Karpas-422 (cell line): ENCODE measurements around the gene HPSE. TPM values are rescaled to one million over a fixed set of nuclear protein-coding genes. Genes with fewer than 3 reads are reported as not detected.

Experiments
- DNase-seq: peaks from one replicate; pipeline ENCODE4 v3.0.0-alpha.2; 2015
- H2AFZ ChIP-seq: fragments of 200-600 bp; sonication (generic); 2 replicates; pipeline ENCODE4 v1.6.1; 2014; ENCODE audit warnings: antibody characterized with exemption, low read length, mixed read lengths
- H3K27ac ChIP-seq: fragments of 200-600 bp; sonication (generic); 2 replicates; pipeline ENCODE4 v1.5.1; 2014; ENCODE audit warnings: mild to moderate bottlenecking, low read length, moderate library complexity
- H3K27me3 ChIP-seq: fragments of 200-600 bp; sonication (generic); 2 replicates; pipeline ENCODE4 v1.6.1; 2014; ENCODE audit warnings: low read length, mixed read lengths
- H3K36me3 ChIP-seq: fragments of 200-600 bp; sonication (generic); 2 replicates; pipeline ENCODE4 v1.6.1; 2014; ENCODE audit warnings: low read length, mixed read lengths; ENCODE audit not compliant: insufficient read depth
- H3K4me1 ChIP-seq: fragments of 200-600 bp; sonication (generic); 2 replicates; pipeline ENCODE4 v1.6.1; 2014; ENCODE audit warnings: mild to moderate bottlenecking, low read length, mixed read lengths
- H3K4me2 ChIP-seq: fragments of 200-600 bp; sonication (generic); 2 replicates; pipeline ENCODE4 v1.6.1; 2014; ENCODE audit warnings: low read length, low read depth, mild to moderate bottlenecking; ENCODE audit not compliant: poor library complexity, severe bottlenecking
- H3K4me3 ChIP-seq: fragments of 200-600 bp; sonication (generic); 2 replicates; pipeline ENCODE4 v1.5.1; 2014; ENCODE audit warnings: mild to moderate bottlenecking, antibody characterized with exemption, low read length, mixed read lengths
- H3K79me2 ChIP-seq: fragments of 200-600 bp; sonication (generic); 2 replicates; pipeline ENCODE4 v1.6.1; 2014; ENCODE audit warnings: mild to moderate bottlenecking, low read length, mixed read lengths
- H3K9ac ChIP-seq: fragments of 200-600 bp; sonication (generic); 2 replicates; pipeline ENCODE4 v1.6.0; 2014; ENCODE audit warnings: low read length
- H3K9me2 ChIP-seq: fragments of 200-600 bp; sonication (generic), shearing (Covaris generic); replicated peaks from 2 replicates; pipeline ENCODE4 v1.6.0; 2014; ENCODE audit warnings: mild to moderate bottlenecking, low read length, moderate library complexity; ENCODE audit not compliant: insufficient read depth
- H3K9me3 ChIP-seq: fragments of 300-700, 200-600 bp; sonication (generic); 2 replicates; pipeline ENCODE4 v1.6.1; 2014; ENCODE audit warnings: low read length, mixed read lengths
- H4K20me1 ChIP-seq: fragments of 200-600 bp; sonication (generic); 2 replicates; pipeline ENCODE4 v1.6.1; 2014; ENCODE audit warnings: mild to moderate bottlenecking, antibody characterized with exemption, low read length, low read depth; ENCODE audit not compliant: insufficient read depth
- total RNA-seq: library from RNA; depleted of rRNA; stranded (reverse); fragments of >200 nt; shearing (Covaris generic); gene quantifications from 2 replicates; pipeline ENCODE4 v1.2.3, GENCODE V29; 2014; ENCODE audit warnings: low replicate concordance

The HPSE gene
- total RNA-seq, 1 experiment from 2014 or later = 0.15 TPM

GRCh38 chr4:83269256-83269655 is 65.4 kb downstream of the HPSE start:
- no peaks in the 10 kb centered on the region for H4K20me1 ChIP-seq
- no peaks in the 10 kb centered on the region for H3K9me3 ChIP-seq
- no peaks in the 10 kb centered on the region for H3K27me3 ChIP-seq
- no peak overlapping the region for H3K4me2 ChIP-seq
- H3K9me2 ChIP-seq = no peaks in the 10 kb centered on the region
- no peak overlapping the region for H3K9ac ChIP-seq
- H3K4me3 ChIP-seq = no peak overlapping the region
- 0 out of 2 replicates have a peak, but pooled peaks cover 5% of the 10 kb centered on the region for H3K4me1 ChIP-seq
- no peak overlapping the region for H2AFZ ChIP-seq
- no peak for DNase-seq
- no peak overlapping the region for H3K27ac ChIP-seq
- H3K79me2 ChIP-seq = no peaks in the 10 kb centered on the region
- H3K36me3 ChIP-seq = no peaks in the 10 kb centered on the region

- no peaks in the 10 kb centered on the region for H3K36me3 ChIP-seq
Measured at GRCh38 chr4:83268491-83268890, 66.2 kb downstream of the HPSE start.

GRCh38 chr4:83267830-83268475 is 66.7 kb downstream of the HPSE start:
- H3K4me3 ChIP-seq = no peak overlapping the region

More at GRCh38 chr4:83268491-83268890, 66.2 kb downstream of the HPSE start:
- H3K27ac ChIP-seq = no peak overlapping the region
- no peak overlapping the region for H2AFZ ChIP-seq
- no peaks in the 10 kb centered on the region for H3K9me2 ChIP-seq
- no peaks in the 10 kb centered on the region for H3K27me3 ChIP-seq
- no peak overlapping the region for H3K4me3 ChIP-seq
- H3K4me2 ChIP-seq = no peak overlapping the region
- H3K4me1 ChIP-seq = 0 out of 2 replicates have a peak, but pooled peaks cover 5% of the 10 kb centered on the region
- H3K9me3 ChIP-seq = no peaks in the 10 kb centered on the region
- H4K20me1 ChIP-seq = no peaks in the 10 kb centered on the region
- DNase-seq = no peak
- no peaks in the 10 kb centered on the region for H3K79me2 ChIP-seq
- H3K9ac ChIP-seq = no peak overlapping the region

GRCh38 chr4:83267121-83267829 is 67.4 kb downstream of the HPSE start:
- H3K27ac ChIP-seq = no peak overlapping the region
- H3K36me3 ChIP-seq = no peaks in the 10 kb centered on the region
- H3K9me3 ChIP-seq = no peaks in the 10 kb centered on the region
- H3K4me2 ChIP-seq = no peak overlapping the region
- H3K9ac ChIP-seq = no peak overlapping the region
- H3K4me1 ChIP-seq = no peaks in the 10 kb centered on the region
- no peak overlapping the region for H3K4me3 ChIP-seq
- H2AFZ ChIP-seq = no peak overlapping the region
- no peak for DNase-seq
- H3K27me3 ChIP-seq = no peaks in the 10 kb centered on the region
- no peaks in the 10 kb centered on the region for H4K20me1 ChIP-seq
- H3K9me2 ChIP-seq = no peaks in the 10 kb centered on the region
- no peaks in the 10 kb centered on the region for H3K79me2 ChIP-seq

More at GRCh38 chr4:83267830-83268475, 66.7 kb downstream of the HPSE start:
- Histone ChIP-seq H4K20me1 (no peaks in the 10 kb centered on the region), H3K27ac (no peak overlapping the region), H3K9me2 (no peaks in the 10 kb centered on the region), H3K4me2 (no peak overlapping the region), H3K36me3 (no peaks in the 10 kb centered on the region), H3K4me1 (0 out of 2 replicates have a peak, but pooled peaks cover 3% of the 10 kb centered on the region), H3K79me2 (no peaks in the 10 kb centered on the region), H2AFZ (no peak overlapping the region), H3K9me3 (no peaks in the 10 kb centered on the region), H3K27me3 (no peaks in the 10 kb centered on the region), H3K9ac (no peak overlapping the region)
- DNase-seq = no peak

GRCh38 chr4:83266689-83267088 is 68.0 kb downstream of the HPSE start:
- no peaks in the 10 kb centered on the region for H3K4me1 ChIP-seq
- no peak overlapping the region for H3K4me2 ChIP-seq
- no peak overlapping the region for H2AFZ ChIP-seq
- no peak overlapping the region for H3K27ac ChIP-seq
- H3K9me2 ChIP-seq = no peaks in the 10 kb centered on the region
- DNase-seq = no peak
- no peak overlapping the region for H3K4me3 ChIP-seq
- H4K20me1 ChIP-seq = no peaks in the 10 kb centered on the region
- H3K27me3 ChIP-seq = no peaks in the 10 kb centered on the region
- H3K9me3 ChIP-seq = no peaks in the 10 kb centered on the region
- H3K79me2 ChIP-seq = no peaks in the 10 kb centered on the region
- H3K9ac ChIP-seq = no peak overlapping the region
- H3K36me3 ChIP-seq = no peaks in the 10 kb centered on the region

GRCh38 chr4:83263106-83263505 is 71.5 kb downstream of the HPSE start:
- no peaks in the 10 kb centered on the region for H3K4me1 ChIP-seq
- H2AFZ ChIP-seq = no peak overlapping the region
- no peak overlapping the region for H3K9ac ChIP-seq
- H4K20me1 ChIP-seq = no peaks in the 10 kb centered on the region
- no peaks in the 10 kb centered on the region for H3K9me3 ChIP-seq
- no peaks in the 10 kb centered on the region for H3K27me3 ChIP-seq
- no peak overlapping the region for H3K4me2 ChIP-seq
- H3K4me3 ChIP-seq = no peak overlapping the region
- H3K79me2 ChIP-seq = no peaks in the 10 kb centered on the region
- H3K27ac ChIP-seq = no peak overlapping the region
- DNase-seq = no peak
- no peaks in the 10 kb centered on the region for H3K36me3 ChIP-seq
- H3K9me2 ChIP-seq = no peaks in the 10 kb centered on the region

DNA sequence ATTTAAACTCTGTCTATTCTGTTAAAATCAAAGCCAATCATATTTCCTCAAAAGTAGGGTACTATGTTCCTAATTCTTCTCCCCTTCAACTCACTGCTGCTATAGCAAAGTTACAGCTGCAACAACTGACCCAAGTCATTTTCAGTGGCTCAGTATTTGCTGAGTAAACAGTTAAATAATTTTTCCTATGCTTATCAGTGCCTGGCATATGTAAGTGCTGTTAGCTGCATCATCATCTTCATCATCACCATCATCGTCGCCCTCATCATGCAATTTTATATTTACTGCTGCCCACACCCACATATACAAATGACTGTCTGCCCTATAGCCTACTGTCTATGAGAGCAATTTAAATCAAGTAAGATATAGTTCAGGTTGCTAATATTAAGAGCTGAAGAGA is 72.0 kb downstream of the HPSE start:
- Histone ChIP-seq H3K36me3 (no peaks in the 10 kb centered on the region), H3K27ac (no peak overlapping the region), H3K4me3 (no peak overlapping the region), H3K9me3 (no peaks in the 10 kb centered on the region), H3K9ac (no peak overlapping the region), H3K79me2 (no peaks in the 10 kb centered on the region), H3K27me3 (no peaks in the 10 kb centered on the region), H3K9me2 (no peaks in the 10 kb centered on the region), H3K4me2 (no peak overlapping the region), H4K20me1 (no peaks in the 10 kb centered on the region), H2AFZ (no peak overlapping the region), H3K4me1 (no peaks in the 10 kb centered on the region)
- DNase-seq = no peak

DNA sequence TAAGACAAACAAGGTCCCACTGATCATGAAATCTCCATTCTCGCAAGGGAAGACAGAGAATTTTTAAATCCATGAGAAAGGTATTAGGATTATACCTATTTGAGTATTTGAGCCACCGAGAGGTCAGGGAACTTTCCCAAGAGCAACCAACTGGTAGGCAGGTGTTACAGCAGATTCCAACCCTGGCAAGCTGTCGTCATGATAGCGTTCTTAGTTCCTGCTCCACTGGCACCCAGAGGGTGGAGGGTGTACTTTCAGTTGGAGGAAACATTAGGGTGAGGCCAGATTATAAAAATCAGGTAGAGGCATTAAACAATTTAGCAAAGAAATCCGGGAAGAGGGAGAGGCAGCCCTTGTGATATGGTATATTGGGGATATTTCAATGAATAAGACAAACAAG is 73.3 kb downstream of the HPSE start:
- Histone ChIP-seq H3K4me1 (peaks cover 1% of the 10 kb centered on the region), H3K79me2 (no peaks in the 10 kb centered on the region), H3K36me3 (no peaks in the 10 kb centered on the region), H3K27me3 (no peaks in the 10 kb centered on the region), H3K4me3 (no peak overlapping the region), H3K4me2 (no peak overlapping the region), H3K9me2 (no peaks in the 10 kb centered on the region), H3K9me3 (no peaks in the 10 kb centered on the region), H3K27ac (no peak overlapping the region), H4K20me1 (no peaks in the 10 kb centered on the region), H3K9ac (no peak overlapping the region), H2AFZ (no peak overlapping the region)
- no peak for DNase-seq
